Ectodermal cell (in vitro differentiated cells): ENCODE measurements around the gene CLDND2. TPM values are rescaled to one million over a fixed set of nuclear protein-coding genes. Genes with fewer than 3 reads are reported as not detected.
"Not testable (repeated sequence)": the region's sequence is repeated elsewhere in the genome, so short reads cannot be mapped to it uniquely, and the experiment has no call there.

Source experiments
- H3K27ac ChIP-seq: 2 replicates; pipeline ENCODE4 v1.7.0; 2013; ENCODE audit warnings: mild to moderate bottlenecking, low read depth, low read length; ENCODE audit not compliant: insufficient read depth, poor library complexity, severe bottlenecking
- H3K27me3 ChIP-seq: 2 replicates; pipeline ENCODE4 v1.7.0; 2013; ENCODE audit warnings: mild to moderate bottlenecking, low read length; ENCODE audit not compliant: insufficient read depth, control insufficient read depth, poor library complexity, severe bottlenecking
- H3K36me3 ChIP-seq: one replicate; pipeline ENCODE4 v1.7.0; 2013; ENCODE audit warnings: low read length; ENCODE audit not compliant: control insufficient read depth, insufficient read depth
- H3K4me1 ChIP-seq: one replicate; pipeline ENCODE4 v1.7.0; 2013; ENCODE audit warnings: low read length; ENCODE audit not compliant: control insufficient read depth, insufficient read depth
- H3K4me3 ChIP-seq: 2 replicates; pipeline ENCODE4 v1.7.0; 2013; ENCODE audit warnings: low read depth, low read length, control low read depth; ENCODE audit not compliant: insufficient read depth
- H3K9me3 ChIP-seq: 2 replicates; pipeline ENCODE4 v1.7.0; 2013; ENCODE audit warnings: mild to moderate bottlenecking, low read length, moderate library complexity; ENCODE audit not compliant: control insufficient read depth
- WGBS, 2 experiments: methylation state at CpG; one replicate each; pipeline ENCODE4 v1.1.7; 2013; ENCODE audit warnings: missing lambda C conversion rate in 2 of 2; 5-methylcytosine and 5-hydroxymethylcytosine counted together
- polyA plus RNA-seq, 4 experiments: library from polyadenylated mRNA; stranded (reverse); fragments of 50-300 nt; gene quantifications; one replicate each; pipeline ENCODE4 v1.2.3, GENCODE V29; 2013

The CLDND2 gene, protein sequence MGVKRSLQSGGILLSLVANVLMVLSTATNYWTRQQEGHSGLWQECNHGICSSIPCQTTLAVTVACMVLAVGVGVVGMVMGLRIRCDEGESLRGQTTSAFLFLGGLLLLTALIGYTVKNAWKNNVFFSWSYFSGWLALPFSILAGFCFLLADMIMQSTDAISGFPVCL
- 3.9 TPM for polyA plus RNA-seq (2013, experiment 1 of 4)
- polyA plus RNA-seq (2013, experiment 2 of 4): 2.1 TPM
- 3.0 TPM for polyA plus RNA-seq (2013, experiment 3 of 4)
- polyA plus RNA-seq (2013, experiment 4 of 4): 5.4 TPM

DNA sequence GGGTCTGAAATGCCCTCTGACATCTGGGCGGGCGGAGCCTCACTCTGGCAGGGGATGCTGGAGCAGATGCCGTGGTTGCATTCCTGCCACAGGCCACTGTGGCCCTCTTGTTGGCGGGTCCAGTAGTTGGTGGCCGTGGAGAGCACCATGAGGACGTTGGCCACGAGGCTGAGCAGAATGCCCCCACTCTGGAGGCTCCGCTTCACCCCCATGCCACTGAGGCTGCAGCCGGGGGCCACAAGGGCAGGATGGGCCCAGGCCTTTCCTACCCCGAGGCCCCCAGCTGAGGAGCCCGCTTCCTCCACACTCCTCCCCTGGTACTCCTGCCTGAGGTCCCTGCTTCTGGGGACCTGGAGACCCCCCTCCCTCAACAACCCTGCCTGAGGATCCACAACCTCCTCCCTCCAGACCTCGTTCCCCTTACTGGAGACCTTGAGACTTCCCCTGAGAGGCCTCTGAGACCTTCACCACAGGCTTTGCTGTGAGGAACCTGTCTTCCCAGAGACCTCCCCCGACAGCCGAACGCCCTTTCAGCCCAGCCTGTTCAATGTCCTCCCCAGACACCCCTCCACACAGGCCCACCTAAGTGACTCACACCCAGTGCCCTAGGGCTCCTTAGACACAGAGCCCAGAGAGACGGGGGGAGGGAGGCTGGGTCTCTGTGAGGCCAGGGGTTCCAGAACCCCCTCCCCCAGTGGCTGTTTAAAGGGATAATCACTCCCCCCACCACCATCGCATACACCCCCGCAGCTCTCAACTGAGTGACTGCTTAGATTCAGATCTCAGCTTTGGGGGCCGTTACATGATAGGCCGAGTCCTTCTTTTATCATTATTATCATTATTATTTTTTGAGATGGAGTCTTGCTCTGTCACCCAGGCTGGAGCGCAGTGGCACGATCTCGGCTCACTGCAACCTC, at the start of gene CLDND2:
TSS of gene CLDND2 (minus strand) at position 638 of the 917 bp plus-strand sequence. CDS start at position 212, 426 bp downstream.
- Histone ChIP-seq H3K9me3 (no peaks in the 10 kb centered on the region), H3K4me1 (peaks cover 16% of the 10 kb centered on the region), H3K27me3 (no peaks in the 10 kb centered on the region), H3K36me3 (no peaks in the 10 kb centered on the region), H3K27ac (peak within 1 kb of the TSS; percentile 89), H3K4me3 (peak within 1 kb of the TSS; percentile 86)
- WGBS, 2 experiments: 62 to 66% methylated on average over 23 of the region's 23 CpGs

- WGBS, 2 experiments: 89 to 96% methylated on average over 2 of the region's 3 CpGs
- H3K27me3 ChIP-seq: peaks cover 11% of the 10 kb centered on the region
- no peaks in the 10 kb centered on the region for H3K36me3 ChIP-seq
- no peaks in the 10 kb centered on the region for H3K9me3 ChIP-seq
- H3K4me1 ChIP-seq: no peaks in the 10 kb centered on the region
- no peak overlapping the region for H3K4me3 ChIP-seq
- no peak overlapping the region for H3K27ac ChIP-seq
These were observed 49.0 kb upstream of the CLDND2 start for GRCh38 chr19:51417810-51418157.

- Histone ChIP-seq H3K4me3 (no peak within 1 kb of the TSS), H3K27ac (no peak within 1 kb of the TSS), H3K36me3 (no peaks in the 10 kb centered on the region), H3K9me3 (no peaks in the 10 kb centered on the region), H3K27me3 (peaks cover 11% of the 10 kb centered on the region), H3K4me1 (no peaks in the 10 kb centered on the region)
- 83% methylated on average over 21 of the region's 21 CpGs for WGBS, 2 experiments
These were observed 48.5 kb upstream of the CLDND2 start, which contains the start of gene SIGLEC10 for GRCh38 chr19:51417107-51417809. Gene SIGLEC10, minus strand, starts transcription at chr19:51417642. Its CDS starts 61 bp downstream, at chr19:51417581.

- not testable (repeated sequence) for H3K9me3 ChIP-seq, H3K4me1 ChIP-seq, H3K36me3 ChIP-seq, H3K27me3 ChIP-seq, H3K27ac ChIP-seq, H3K4me3 ChIP-seq
- WGBS, 2 experiments: 91 to 92% methylated on average over 13 of the region's 15 CpGs
These were observed 47.6 kb upstream of the CLDND2 start for GRCh38 chr19:51416422-51416821.

DNA sequence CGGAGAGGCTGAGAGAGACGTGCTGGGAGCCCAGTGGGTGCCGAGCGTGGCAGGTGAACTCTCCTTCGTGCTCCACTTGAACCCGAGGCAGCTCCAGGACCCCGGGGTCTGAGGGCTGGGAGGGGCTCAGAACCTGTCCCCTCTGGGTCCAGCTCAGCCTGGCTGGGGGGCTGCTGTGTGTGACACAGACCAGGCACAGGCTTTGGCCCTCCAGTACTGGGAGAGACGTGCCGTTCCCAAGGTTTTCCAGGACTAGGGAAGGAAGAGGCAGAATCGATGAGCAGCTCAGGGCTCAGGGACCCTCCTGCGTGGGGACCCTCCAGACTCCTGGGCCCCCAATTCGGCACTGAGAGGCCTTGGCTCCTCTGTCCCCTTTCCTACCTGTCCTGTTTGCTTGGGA, 46.4 kb upstream of the CLDND2 start:
- Histone ChIP-seq H3K4me1 (no peaks in the 10 kb centered on the region), H3K4me3 (no peak overlapping the region), H3K27me3 (no peaks in the 10 kb centered on the region), H3K36me3 (no peaks in the 10 kb centered on the region), H3K27ac (no peak overlapping the region), H3K9me3 (no peaks in the 10 kb centered on the region)
- 92 to 93% methylated on average over 12 of the region's 12 CpGs for WGBS, 2 experiments

DNA sequence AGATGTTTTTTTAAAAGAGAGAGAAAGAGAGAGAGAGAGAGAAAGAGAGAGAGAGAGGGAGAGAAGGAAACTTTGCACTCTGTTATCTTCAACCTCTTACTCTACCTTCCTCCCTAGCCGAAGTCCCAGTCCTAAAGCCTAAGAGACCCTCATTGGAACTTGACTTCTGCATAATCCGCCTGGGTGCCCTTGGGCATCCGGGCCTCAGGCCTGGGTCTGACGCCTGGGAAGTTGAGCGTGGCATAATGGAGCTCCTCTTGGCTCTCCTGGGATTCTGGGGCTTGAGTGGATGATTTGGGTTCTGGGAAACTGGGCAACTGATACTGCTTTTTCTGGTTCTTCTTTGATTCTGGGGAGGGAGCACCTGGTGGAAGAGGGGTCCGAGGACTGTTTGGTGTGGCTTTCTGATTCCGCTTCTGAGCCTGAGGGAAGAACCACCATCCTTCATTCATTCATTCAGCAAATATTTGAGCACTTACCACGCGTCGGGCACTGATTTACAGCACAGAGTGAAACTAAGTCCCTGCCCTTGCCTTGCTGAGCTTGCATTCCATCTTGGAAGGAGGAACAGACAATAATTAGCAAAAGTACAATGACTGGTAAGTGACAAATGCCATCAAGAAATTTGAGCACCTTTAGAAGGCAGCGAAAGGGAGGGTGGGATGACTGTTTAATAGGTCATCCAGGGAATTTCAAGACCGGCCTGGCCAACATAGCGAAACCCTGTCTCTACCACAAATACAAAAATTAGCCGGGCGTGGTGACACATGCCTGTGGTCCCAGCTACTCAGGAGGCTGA, 42.3 kb upstream of the CLDND2 start:
- WGBS, 2 experiments: 92 to 93% methylated on average over 15 of the region's 15 CpGs
- no peaks in the 10 kb centered on the region for H3K4me1 ChIP-seq

DNA sequence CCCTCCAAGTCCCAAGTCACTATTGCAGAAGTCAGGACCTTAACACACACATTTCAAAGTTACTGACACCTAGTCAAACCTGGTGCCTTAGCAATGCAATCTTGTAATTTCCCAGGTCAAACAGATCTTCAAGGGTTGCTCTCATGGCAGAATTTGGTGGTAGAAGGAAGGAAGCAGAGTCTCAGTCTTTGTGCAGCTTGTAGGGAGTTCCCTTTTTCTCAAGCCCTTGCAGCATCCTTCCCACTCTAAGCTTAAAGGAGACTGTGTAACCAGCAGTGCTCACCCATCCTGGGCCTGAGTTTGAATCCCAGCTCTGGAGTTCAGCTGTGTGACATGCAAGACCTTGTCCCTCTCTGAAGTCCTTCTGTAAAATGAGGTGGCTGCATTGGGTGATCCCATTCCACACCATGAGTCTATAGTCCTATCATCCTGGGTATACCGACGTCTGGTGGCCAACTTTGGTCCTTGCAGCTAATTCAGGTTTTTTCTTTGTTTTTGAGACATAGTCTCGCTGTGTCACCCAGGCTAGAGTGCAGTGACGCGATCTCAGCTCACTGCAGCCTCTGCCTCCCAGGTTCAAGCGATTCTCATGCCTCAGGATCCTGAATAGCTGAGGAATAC, 38.8 kb upstream of the CLDND2 start:
- H3K4me3 ChIP-seq: no peak overlapping the region
- peaks cover 6% of the 10 kb centered on the region for H3K36me3 ChIP-seq
- no peaks in the 10 kb centered on the region for H3K4me1 ChIP-seq
- 73 to 75% methylated on average over 6 of the region's 6 CpGs for WGBS, 2 experiments
- H3K27me3 ChIP-seq: no peaks in the 10 kb centered on the region
- H3K27ac ChIP-seq: no peak overlapping the region
- H3K9me3 ChIP-seq: no peaks in the 10 kb centered on the region

More for the DNA sequence above, 42.3 kb upstream of the CLDND2 start:
- Histone ChIP-seq H3K27ac (no peak overlapping the region), H3K27me3 (no peaks in the 10 kb centered on the region), H3K4me3 (no peak overlapping the region), H3K36me3 (no peaks in the 10 kb centered on the region), H3K9me3 (no peaks in the 10 kb centered on the region)

- H3K27ac ChIP-seq: no peak overlapping the region
- no peaks in the 10 kb centered on the region for H3K4me1 ChIP-seq
- no peaks in the 10 kb centered on the region for H3K27me3 ChIP-seq
- H3K4me3 ChIP-seq: no peak overlapping the region
- H3K9me3 ChIP-seq: peaks cover 4% of the 10 kb centered on the region
- peaks cover 10% of the 10 kb centered on the region for H3K36me3 ChIP-seq
- WGBS, 2 experiments: 95 to 97% methylated on average over 9 of the region's 9 CpGs
These were observed 33.3 kb upstream of the CLDND2 start for GRCh38 chr19:51402117-51402516.

GRCh38 chr19:51399936-51400335, 31.1 kb upstream of the CLDND2 start:
- not testable (repeated sequence) for H3K4me3 ChIP-seq, H3K36me3 ChIP-seq, H3K9me3 ChIP-seq, H3K4me1 ChIP-seq, H3K27ac ChIP-seq, H3K27me3 ChIP-seq
- 95 to 97% methylated on average over 7 of the region's 7 CpGs for WGBS, 2 experiments
